Hepatocyte (in vitro differentiated cells): ENCODE measurements around the gene SREK1IP1. TPM values are rescaled to one million over a fixed set of nuclear protein-coding genes. Genes with fewer than 3 reads are reported as not detected.
A peak's percentile ranks its signal among the peaks of the same experiment; 100 is the strongest.

Experiments
- DNase-seq: peaks from one replicate; pipeline ENCODE4 v3.0.0-alpha.2; 2016; ENCODE audit warnings: low spot score
- H2AFZ ChIP-seq: fragments of 200-600 bp; sonication (generic); 2 replicates; pipeline ENCODE4 v1.6.0; 2016; ENCODE audit warnings: antibody characterized with exemption, mild to moderate bottlenecking
- H3K27ac ChIP-seq: fragments of 200-600 bp; sonication (generic); 2 replicates; pipeline ENCODE4 v1.5.1; 2016; ENCODE audit warnings: mild to moderate bottlenecking
- H3K27me3 ChIP-seq: fragments of 200-600 bp; sonication (generic); 2 replicates; pipeline ENCODE4 v1.6.1; 2016
- H3K36me3 ChIP-seq: fragments of 200-600 bp; sonication (generic); replicated peaks from 2 replicates; pipeline ENCODE4 v1.5.1; 2016; ENCODE audit warnings: low read depth; ENCODE audit not compliant: insufficient read depth
- H3K4me1 ChIP-seq: fragments of 200-600 bp; sonication (generic); 2 replicates; pipeline ENCODE4 v1.5.1; 2016; ENCODE audit warnings: mild to moderate bottlenecking, moderate library complexity; ENCODE audit not compliant: insufficient read depth
- H3K4me2 ChIP-seq: fragments of 200-600 bp; sonication (generic); 2 replicates; pipeline ENCODE4 v1.6.0; 2016
- H3K4me3 ChIP-seq: fragments of 200-600 bp; sonication (generic); 2 replicates; pipeline ENCODE4 v1.5.1; 2016; ENCODE audit warnings: mild to moderate bottlenecking
- H3K79me2 ChIP-seq: fragments of 200-600 bp; sonication (generic); 2 replicates; pipeline ENCODE4 v1.6.0; 2017; ENCODE audit warnings: mild to moderate bottlenecking
- H3K9me2 ChIP-seq: fragments of 200-600 bp; sonication (generic); replicated peaks from 2 replicates; pipeline ENCODE4 v1.6.0; 2017; ENCODE audit warnings: mild to moderate bottlenecking; ENCODE audit not compliant: insufficient read depth
- H3K9me3 ChIP-seq: fragments of 200-600 bp; sonication (generic); 2 replicates; pipeline ENCODE4 v1.5.1; 2016; ENCODE audit warnings: low read depth, mild to moderate bottlenecking
- H4K20me1 ChIP-seq: fragments of 200-600 bp; sonication (generic); 2 replicates; pipeline ENCODE4 v1.6.0; 2016; ENCODE audit warnings: mild to moderate bottlenecking; ENCODE audit not compliant: insufficient read depth, poor library complexity, severe bottlenecking
- EZH2 ChIP-seq: fragments of 200-600 bp; sonication (generic); IDR thresholded peaks from 2 replicates; pipeline ENCODE4 v1.6.1; 2016; ENCODE audit warnings: antibody characterized with exemption, mild to moderate bottlenecking, borderline replicate concordance
- EZH2phosphoT487 ChIP-seq: fragments of 200-600 bp; sonication (generic); IDR thresholded peaks from one replicate; pipeline ENCODE4 v1.6.1; 2018; ENCODE audit warnings: antibody characterized with exemption, mild to moderate bottlenecking, low read depth, moderate library complexity; ENCODE audit not compliant: unreplicated experiment, severe bottlenecking
- WGBS: methylation state at CpG from one replicate; pipeline ENCODE4 v1.1.6; 2016; ENCODE audit warnings: low lambda C conversion rate; ENCODE audit errors: missing lambda C conversion rate; 5-methylcytosine and 5-hydroxymethylcytosine counted together
- polyA plus RNA-seq: library from polyadenylated mRNA; unstranded; fragments of >200 nt; fragmentation: Nextera tagmentation; extraction: Ambion mirVana; gene quantifications from 2 replicates; pipeline ENCODE4 v1.2.1, GENCODE V29; 2016
- total RNA-seq: library from RNA; depleted of rRNA; stranded (reverse); fragments of >200 nt; gene quantifications from 2 replicates; pipeline ENCODE4 v1.2.3, GENCODE V29; 2014
- TF ChIP-seq, protein P1 (sequence below): fragments of 200-600 bp; sonication (generic); IDR thresholded peaks from 2 replicates; pipeline ENCODE4 v1.5.1; 2016; ENCODE audit warnings: antibody characterized with exemption, mild to moderate bottlenecking; ENCODE audit not compliant: poor library complexity

SREK1IP1 gene
- total and polyA plus RNA-seq, 2 experiments from 2014 or later = 19.6 to 27.3 TPM

DNA sequence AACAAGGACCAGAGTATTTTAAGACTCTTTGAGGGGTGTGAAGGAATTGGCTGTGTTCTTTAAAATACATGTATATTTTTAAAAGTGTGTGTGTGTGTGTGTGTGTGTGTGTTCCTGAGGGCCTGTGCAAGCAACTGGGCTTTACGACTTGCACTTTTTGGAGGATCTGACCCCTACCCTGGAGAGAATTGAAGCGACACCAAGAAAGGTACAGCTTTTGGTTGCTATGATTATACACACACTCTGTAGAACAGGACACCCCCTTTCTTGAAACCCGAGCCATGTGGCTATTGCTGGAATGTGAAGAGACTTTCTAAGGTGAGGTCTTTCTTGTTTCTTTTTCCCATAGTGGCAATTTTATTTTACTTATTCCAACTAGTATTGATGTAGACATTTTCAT is 77.2 kb downstream of the SREK1IP1 start:
- H4K20me1 ChIP-seq = no peaks in the 10 kb centered on the region
- peak overlapping the region; percentile 31 for H3K4me3 ChIP-seq
- peaks cover 51% of the 10 kb centered on the region for H3K27me3 ChIP-seq
- 29% methylated on average over 3 of the region's 3 CpGs for WGBS
- no peak overlapping the region for H2AFZ ChIP-seq
- H3K36me3 ChIP-seq = no peaks in the 10 kb centered on the region
- no peak for DNase-seq
- TF ChIP-seq EZH2phosphoT487 (no peak), EZH2 (no peak)
- TF ChIP-seq, protein P1, sequence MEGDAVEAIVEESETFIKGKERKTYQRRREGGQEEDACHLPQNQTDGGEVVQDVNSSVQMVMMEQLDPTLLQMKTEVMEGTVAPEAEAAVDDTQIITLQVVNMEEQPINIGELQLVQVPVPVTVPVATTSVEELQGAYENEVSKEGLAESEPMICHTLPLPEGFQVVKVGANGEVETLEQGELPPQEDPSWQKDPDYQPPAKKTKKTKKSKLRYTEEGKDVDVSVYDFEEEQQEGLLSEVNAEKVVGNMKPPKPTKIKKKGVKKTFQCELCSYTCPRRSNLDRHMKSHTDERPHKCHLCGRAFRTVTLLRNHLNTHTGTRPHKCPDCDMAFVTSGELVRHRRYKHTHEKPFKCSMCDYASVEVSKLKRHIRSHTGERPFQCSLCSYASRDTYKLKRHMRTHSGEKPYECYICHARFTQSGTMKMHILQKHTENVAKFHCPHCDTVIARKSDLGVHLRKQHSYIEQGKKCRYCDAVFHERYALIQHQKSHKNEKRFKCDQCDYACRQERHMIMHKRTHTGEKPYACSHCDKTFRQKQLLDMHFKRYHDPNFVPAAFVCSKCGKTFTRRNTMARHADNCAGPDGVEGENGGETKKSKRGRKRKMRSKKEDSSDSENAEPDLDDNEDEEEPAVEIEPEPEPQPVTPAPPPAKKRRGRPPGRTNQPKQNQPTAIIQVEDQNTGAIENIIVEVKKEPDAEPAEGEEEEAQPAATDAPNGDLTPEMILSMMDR = no peak
- peak overlapping the region; percentile 99 for H3K4me2 ChIP-seq
- H3K79me2 ChIP-seq = no peaks in the 10 kb centered on the region
- H3K4me1 ChIP-seq = peaks cover 9% of the 10 kb centered on the region
- no peaks in the 10 kb centered on the region for H3K9me2 ChIP-seq
- H3K27ac ChIP-seq = no peak overlapping the region
- H3K9me3 ChIP-seq = no peaks in the 10 kb centered on the region

DNA sequence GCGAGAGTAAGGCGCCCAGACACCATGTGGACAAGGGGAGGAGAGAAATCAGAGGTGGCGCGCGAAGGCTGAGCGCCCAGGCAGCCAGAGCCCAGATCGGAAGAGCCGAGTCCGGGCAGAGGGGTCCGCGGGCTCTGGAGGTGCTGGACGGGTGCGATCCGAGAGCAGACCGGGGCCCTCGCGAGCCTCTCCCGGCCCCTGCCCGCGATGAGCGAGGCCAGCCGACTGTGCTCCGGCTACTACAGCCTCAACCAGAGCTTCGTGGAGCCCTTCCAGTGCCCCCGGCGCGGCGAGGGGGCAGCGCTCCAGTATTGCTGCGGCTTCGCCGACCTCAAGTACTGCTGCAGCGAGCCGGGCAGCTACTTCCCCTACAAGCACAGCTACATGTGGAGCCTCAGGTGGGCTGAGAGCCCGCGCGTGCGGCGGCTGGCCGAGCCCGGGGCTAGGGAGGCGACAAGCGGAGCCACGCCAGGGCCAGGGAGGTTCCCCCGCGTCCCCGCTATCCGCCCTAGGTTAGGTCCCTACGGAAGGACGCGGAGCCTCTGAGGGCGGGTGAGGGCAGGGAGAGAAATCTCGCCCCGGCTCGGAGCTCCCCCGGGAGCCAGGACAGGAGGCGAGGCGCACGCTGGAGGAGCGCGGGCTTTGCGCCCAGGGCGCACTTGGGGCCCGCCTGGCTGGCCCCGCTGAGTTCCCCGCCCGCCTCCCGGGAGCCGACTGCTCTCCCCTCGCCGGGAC is 77.9 kb downstream of the SREK1IP1 start, which contains the start of gene SHISAL2B:
TSS of gene SHISAL2B (plus strand) at position 87 of the 735 bp plus-strand sequence. CDS start at position 208, 121 bp downstream.
- Histone ChIP-seq H3K27me3 (peaks cover 51% of the 10 kb centered on the region), H2AFZ (peak within 1 kb of the TSS; percentile 79)
- TF ChIP-seq EZH2 (peak; percentile 12), EZH2phosphoT487 (no peak)
- TF ChIP-seq, protein P1 = no peak

DNA sequence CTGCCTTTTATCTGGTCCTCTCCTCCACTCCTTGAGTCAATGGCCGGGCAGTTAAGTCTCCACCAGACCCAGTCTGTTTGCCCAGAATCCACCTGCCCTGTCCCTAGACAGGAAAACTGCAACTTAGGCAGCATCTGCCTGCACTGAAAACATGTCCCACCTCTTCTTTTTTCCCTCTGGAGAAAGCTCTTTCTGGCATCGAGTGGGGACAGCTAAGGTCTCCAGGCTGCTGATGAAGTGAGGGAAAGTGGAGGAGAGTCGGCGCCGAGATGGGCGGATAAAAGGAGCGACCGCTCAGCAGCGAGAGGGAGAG is 78.4 kb downstream of the SREK1IP1 start:
- Histone ChIP-seq H4K20me1 (no peaks in the 10 kb centered on the region), H3K27me3 (peaks cover 51% of the 10 kb centered on the region), H2AFZ (peak overlapping the region; percentile 79), H3K36me3 (no peaks in the 10 kb centered on the region), H3K4me3 (peak overlapping the region; percentile 31), H3K9me3 (no peaks in the 10 kb centered on the region), H3K79me2 (no peaks in the 10 kb centered on the region), H3K27ac (no peak overlapping the region), H3K9me2 (no peaks in the 10 kb centered on the region), H3K4me1 (peaks cover 9% of the 10 kb centered on the region), H3K4me2 (peak overlapping the region; percentile 99)
- no peak for DNase-seq
- TF ChIP-seq, protein P1 = no peak
- no peak for TF ChIP-seq EZH2
- TF ChIP-seq EZH2phosphoT487 = no peak
- WGBS = 2% methylated on average over 9 of the region's 9 CpGs

More for the DNA sequence above, 77.9 kb downstream of the SREK1IP1 start, which contains the start of gene SHISAL2B:
- peak; percentile 35 for DNase-seq
- no peaks in the 10 kb centered on the region for H3K79me2 ChIP-seq
- H3K9me2 ChIP-seq = no peaks in the 10 kb centered on the region
- peaks cover 9% of the 10 kb centered on the region for H3K4me1 ChIP-seq
- H3K9me3 ChIP-seq = no peaks in the 10 kb centered on the region
- no peaks in the 10 kb centered on the region for H3K36me3 ChIP-seq
- H3K27ac ChIP-seq = no peak within 1 kb of the TSS
- peak within 1 kb of the TSS; percentile 31 for H3K4me3 ChIP-seq
- 2% methylated on average over 68 of the region's 71 CpGs for WGBS
- peak within 1 kb of the TSS; percentile 99 for H3K4me2 ChIP-seq
- no peaks in the 10 kb centered on the region for H4K20me1 ChIP-seq
